Testis (tissue), 2 donors: ENCODE data around the gene PLPPR4.

ENCODE experiments used
- CTCF ChIP-seq, 3 experiments: fragments of 450-650 bp in 2 of 3; fragments of 200-600 bp in 1 of 3; sonication (generic) in 1 of 3; IDR thresholded peaks; one replicate each; pipeline ENCODE4 v1.5.1; 2016 to 2019; ENCODE audit warnings: antibody characterized with exemption in 3 of 3, mild to moderate bottlenecking in 2 of 3, moderate library complexity in 1 of 3
- POLR2A ChIP-seq: fragments of 450-650 bp; IDR thresholded peaks from one replicate; pipeline ENCODE4 v1.6.1; 2017; ENCODE audit warnings: antibody characterized with exemption, mild to moderate bottlenecking, moderate library complexity

- TF ChIP-seq CTCF (IDR thresholded peaks at IDR 0.05) (no peak), POLR2A (no peak)
These were observed 88.5 kb downstream of the PLPPR4 start for GRCh38 chr1:99352821-99353220.
